Measurements from ENCODE around the gene CMC2. TPM values are rescaled to one million over a fixed set of nuclear protein-coding genes. Genes with fewer than 3 reads are reported as not detected.

The CMC2 gene
- total and polyA plus RNA-seq, 2 of the 13 experiments (the other 11 are each of a cell fraction or from before 2014, with no cell fraction given) = 116 to 129 TPM

DNA sequence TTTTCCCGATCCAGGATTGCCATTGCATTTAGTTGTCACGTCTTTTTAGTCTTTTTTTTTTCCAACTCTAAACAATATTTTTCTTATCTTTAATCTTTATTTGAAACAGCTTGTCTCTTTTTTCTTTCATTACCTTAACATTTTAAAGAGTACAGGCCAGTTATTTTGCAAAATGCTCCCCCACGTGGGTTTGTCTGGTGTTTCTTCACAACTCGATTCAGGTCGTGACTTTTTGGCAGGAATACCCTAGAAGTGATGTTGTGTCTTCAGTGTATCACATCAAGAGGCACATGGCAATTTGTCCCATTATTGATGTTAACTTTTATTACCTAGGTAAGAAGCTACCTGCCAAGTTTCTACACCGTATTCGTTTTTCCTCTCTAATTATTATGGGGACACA is 17.9 kb downstream of the CMC2 start (continued):
- TF ChIP-seq, protein P1, sequence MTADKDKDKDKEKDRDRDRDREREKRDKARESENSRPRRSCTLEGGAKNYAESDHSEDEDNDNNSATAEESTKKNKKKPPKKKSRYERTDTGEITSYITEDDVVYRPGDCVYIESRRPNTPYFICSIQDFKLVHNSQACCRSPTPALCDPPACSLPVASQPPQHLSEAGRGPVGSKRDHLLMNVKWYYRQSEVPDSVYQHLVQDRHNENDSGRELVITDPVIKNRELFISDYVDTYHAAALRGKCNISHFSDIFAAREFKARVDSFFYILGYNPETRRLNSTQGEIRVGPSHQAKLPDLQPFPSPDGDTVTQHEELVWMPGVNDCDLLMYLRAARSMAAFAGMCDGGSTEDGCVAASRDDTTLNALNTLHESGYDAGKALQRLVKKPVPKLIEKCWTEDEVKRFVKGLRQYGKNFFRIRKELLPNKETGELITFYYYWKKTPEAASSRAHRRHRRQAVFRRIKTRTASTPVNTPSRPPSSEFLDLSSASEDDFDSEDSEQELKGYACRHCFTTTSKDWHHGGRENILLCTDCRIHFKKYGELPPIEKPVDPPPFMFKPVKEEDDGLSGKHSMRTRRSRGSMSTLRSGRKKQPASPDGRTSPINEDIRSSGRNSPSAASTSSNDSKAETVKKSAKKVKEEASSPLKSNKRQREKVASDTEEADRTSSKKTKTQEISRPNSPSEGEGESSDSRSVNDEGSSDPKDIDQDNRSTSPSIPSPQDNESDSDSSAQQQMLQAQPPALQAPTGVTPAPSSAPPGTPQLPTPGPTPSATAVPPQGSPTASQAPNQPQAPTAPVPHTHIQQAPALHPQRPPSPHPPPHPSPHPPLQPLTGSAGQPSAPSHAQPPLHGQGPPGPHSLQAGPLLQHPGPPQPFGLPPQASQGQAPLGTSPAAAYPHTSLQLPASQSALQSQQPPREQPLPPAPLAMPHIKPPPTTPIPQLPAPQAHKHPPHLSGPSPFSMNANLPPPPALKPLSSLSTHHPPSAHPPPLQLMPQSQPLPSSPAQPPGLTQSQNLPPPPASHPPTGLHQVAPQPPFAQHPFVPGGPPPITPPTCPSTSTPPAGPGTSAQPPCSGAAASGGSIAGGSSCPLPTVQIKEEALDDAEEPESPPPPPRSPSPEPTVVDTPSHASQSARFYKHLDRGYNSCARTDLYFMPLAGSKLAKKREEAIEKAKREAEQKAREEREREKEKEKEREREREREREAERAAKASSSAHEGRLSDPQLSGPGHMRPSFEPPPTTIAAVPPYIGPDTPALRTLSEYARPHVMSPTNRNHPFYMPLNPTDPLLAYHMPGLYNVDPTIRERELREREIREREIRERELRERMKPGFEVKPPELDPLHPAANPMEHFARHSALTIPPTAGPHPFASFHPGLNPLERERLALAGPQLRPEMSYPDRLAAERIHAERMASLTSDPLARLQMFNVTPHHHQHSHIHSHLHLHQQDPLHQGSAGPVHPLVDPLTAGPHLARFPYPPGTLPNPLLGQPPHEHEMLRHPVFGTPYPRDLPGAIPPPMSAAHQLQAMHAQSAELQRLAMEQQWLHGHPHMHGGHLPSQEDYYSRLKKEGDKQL (CRISPR knock-in tag; IDR thresholded peaks at IDR 0.05; ENCODE audit: low read depth) = no peak
- TF ChIP-seq ZNF737 (CRISPR knock-in tag; IDR thresholded peaks at IDR 0.05; ENCODE audit: borderline replicate concordance) (no peak), NR2F1 (CRISPR knock-in tag; IDR thresholded peaks at IDR 0.05) (no peak), GZF1 (CRISPR knock-in tag; IDR thresholded peaks at IDR 0.05) (no peak), SMYD3 (CRISPR knock-in tag; IDR thresholded peaks at IDR 0.05) (no peak), ZNF556 (CRISPR knock-in tag; IDR thresholded peaks at IDR 0.05; ENCODE audit: borderline replicate concordance) (no peak)

DNA sequence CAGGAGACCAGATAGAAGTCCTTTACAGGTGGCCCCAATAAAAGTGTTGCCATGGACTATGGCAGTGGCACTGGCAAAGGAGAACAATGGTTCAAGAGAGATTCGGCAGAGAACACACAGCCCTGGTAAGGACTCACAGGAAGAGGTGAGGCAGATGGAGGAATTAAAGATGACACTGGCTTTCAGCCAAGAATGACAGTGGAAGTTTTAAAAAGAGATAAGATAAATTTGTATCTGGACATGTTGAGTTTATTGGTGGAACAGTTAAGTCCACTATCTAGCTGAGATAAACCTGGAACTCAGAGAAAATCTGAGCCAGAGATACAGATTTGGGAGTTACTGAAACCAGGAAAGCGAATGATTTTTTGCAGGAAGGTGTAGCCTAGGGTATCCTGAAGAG is 20.1 kb downstream of the CMC2 start:
- ATAC-seq = no peak
- no peak for FAIRE-seq
- WGBS (ENCODE audit: low lambda C conversion rate) = 92% methylated on average over 2 of the region's 2 CpGs
- in situ Hi-C loops (cut with HindIII; ENCODE audit: extremely low pct_ligation_motif_present, low pct_unique_long_range_greater_than_20kb) = no loop called here
- Histone ChIP-seq H3K4me1 (ENCODE audit: insufficient read depth, low read length) (peaks cover 61% of the 10 kb centered on the region), H3K9me3 (ENCODE audit: low read length) (no peaks in the 10 kb centered on the region), H3K27me3 (ENCODE audit: control insufficient read depth in 1 of 2, insufficient read depth in 2 of 2, low read length in 2 of 2) (no peaks in the 10 kb centered on the region), H3K27ac (ENCODE audit: extremely low read length, insufficient read depth, low read length) (no peak overlapping the region), H3K36me3 (replicated peaks in 1 of 2; ENCODE audit: control insufficient read depth in 1 of 2, insufficient read depth in 2 of 2, low read length in 2 of 2) (no peaks in the 10 kb centered on the region; a peak in 2 of 5 replicates), H3K9ac (ENCODE audit: insufficient read depth, low read depth, low read length) (no peak overlapping the region), H2AFZ (ENCODE audit: low read length) (no peak overlapping the region), H4K20me1 (ENCODE audit: insufficient read depth, low read length) (no peaks in the 10 kb centered on the region), H3K79me2 (ENCODE audit: insufficient read depth, low read length) (peaks cover 71% of the 10 kb centered on the region), H3K4me2 (ENCODE audit: low read depth, low read length) (no peak overlapping the region), H3K4me3 (replicated peaks in 1 of 3; ENCODE audit: insufficient read depth in 1 of 3, low read depth in 2 of 3, low read length in 3 of 3) (no peak overlapping the region)
- ChIA-PET CTCF (ENCODE audit: low intra/inter-chr PET ratio, low total read pairs) (no interaction called here), POLR2A (no interaction called here)
- BruUV-seq (replicated peaks) = no TSS peak
- intact Hi-C loops (cut with micrococcal nuclease; ENCODE audit: unreplicated experiment) = no loop called here
- DNase-seq (ENCODE audit: low spot score) = no peak
- TF ChIP-seq CC2D1A (CRISPR knock-in tag; IDR thresholded peaks at IDR 0.05) (no peak), ZNF326 (CRISPR knock-in tag; IDR thresholded peaks at IDR 0.05; ENCODE audit: borderline replicate concordance) (no peak), NR2F2 (IDR thresholded peaks at IDR 0.05; ENCODE audit: borderline replicate concordance, low read depth) (no peak), ZNF841 (CRISPR knock-in tag; IDR thresholded peaks at IDR 0.05; ENCODE audit: borderline replicate concordance) (no peak), SRSF4 (IDR thresholded peaks at IDR 0.05; ENCODE audit: low read depth, low read length, poor library complexity, severe bottlenecking) (no peak), MAFG (CRISPR knock-in tag; IDR thresholded peaks at IDR 0.05) (no peak)
- TF ChIP-seq, protein P2, sequence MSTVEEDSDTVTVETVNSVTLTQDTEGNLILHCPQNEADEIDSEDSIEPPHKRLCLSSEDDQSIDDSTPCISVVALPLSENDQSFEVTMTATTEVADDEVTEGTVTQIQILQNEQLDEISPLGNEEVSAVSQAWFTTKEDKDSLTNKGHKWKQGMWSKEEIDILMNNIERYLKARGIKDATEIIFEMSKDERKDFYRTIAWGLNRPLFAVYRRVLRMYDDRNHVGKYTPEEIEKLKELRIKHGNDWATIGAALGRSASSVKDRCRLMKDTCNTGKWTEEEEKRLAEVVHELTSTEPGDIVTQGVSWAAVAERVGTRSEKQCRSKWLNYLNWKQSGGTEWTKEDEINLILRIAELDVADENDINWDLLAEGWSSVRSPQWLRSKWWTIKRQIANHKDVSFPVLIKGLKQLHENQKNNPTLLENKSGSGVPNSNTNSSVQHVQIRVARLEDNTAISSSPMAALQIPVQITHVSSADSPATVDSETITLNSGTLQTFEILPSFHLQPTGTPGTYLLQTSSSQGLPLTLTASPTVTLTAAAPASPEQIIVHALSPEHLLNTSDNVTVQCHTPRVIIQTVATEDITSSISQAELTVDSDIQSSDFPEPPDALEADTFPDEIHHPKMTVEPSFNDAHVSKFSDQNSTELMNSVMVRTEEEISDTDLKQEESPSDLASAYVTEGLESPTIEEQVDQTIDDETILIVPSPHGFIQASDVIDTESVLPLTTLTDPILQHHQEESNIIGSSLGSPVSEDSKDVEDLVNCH (CRISPR knock-in tag; IDR thresholded peaks at IDR 0.05) = no peak
- TF ChIP-seq, protein P3, sequence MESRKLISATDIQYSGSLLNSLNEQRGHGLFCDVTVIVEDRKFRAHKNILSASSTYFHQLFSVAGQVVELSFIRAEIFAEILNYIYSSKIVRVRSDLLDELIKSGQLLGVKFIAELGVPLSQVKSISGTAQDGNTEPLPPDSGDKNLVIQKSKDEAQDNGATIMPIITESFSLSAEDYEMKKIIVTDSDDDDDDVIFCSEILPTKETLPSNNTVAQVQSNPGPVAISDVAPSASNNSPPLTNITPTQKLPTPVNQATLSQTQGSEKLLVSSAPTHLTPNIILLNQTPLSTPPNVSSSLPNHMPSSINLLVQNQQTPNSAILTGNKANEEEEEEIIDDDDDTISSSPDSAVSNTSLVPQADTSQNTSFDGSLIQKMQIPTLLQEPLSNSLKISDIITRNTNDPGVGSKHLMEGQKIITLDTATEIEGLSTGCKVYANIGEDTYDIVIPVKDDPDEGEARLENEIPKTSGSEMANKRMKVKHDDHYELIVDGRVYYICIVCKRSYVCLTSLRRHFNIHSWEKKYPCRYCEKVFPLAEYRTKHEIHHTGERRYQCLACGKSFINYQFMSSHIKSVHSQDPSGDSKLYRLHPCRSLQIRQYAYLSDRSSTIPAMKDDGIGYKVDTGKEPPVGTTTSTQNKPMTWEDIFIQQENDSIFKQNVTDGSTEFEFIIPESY (CRISPR knock-in tag; IDR thresholded peaks at IDR 0.05) = no peak
